ENCODE data around the gene TSPAN19.

TSPAN19 gene

GRCh38 chr12:84986586-84986985 lies 49.5 kb downstream of the TSPAN19 start:
- Histone ChIP-seq H2BK15ac (ENCODE audit: low read depth, poor library complexity, severe bottlenecking) (no peak overlapping the region), H2BK120ac (ENCODE audit: low read depth, low read length) (no peak overlapping the region), H2BK5ac (ENCODE audit: low read depth, low read length, poor library complexity, severe bottlenecking) (no peak overlapping the region), H3K14ac (ENCODE audit: low read length in 2 of 2) (no peak overlapping the region), H3K4me2 (ENCODE audit: low read length, poor library complexity, severe bottlenecking) (no peak overlapping the region), H3K18ac (ENCODE audit: low read depth in 1 of 2, low read length in 2 of 2) (no peak overlapping the region), H3K27ac (ENCODE audit: low read length, poor library complexity, severe bottlenecking) (no peak overlapping the region), H2BK12ac (ENCODE audit: low read length in 2 of 2) (no peak overlapping the region), H3K4ac (ENCODE audit: low read depth in 1 of 2, low read length in 2 of 2) (no peak overlapping the region), H3K36me3 (ENCODE audit: control insufficient read depth in 1 of 2, insufficient read depth in 2 of 2, low read depth in 1 of 2, low read length in 2 of 2) (no peaks in the 10 kb centered on the region), H2AFZ (ENCODE audit: low read depth, low read length) (no peak overlapping the region), H3K23ac (ENCODE audit: low read length in 2 of 2) (no peak overlapping the region), H3K4me1 (ENCODE audit: control insufficient read depth, insufficient read depth, low read depth, low read length) (no peaks in the 10 kb centered on the region), H4K8ac (ENCODE audit: low read length) (no peak overlapping the region), H4K91ac (ENCODE audit: low read length) (no peak overlapping the region), H3K27me3 (ENCODE audit: control insufficient read depth in 1 of 2, insufficient read depth in 1 of 2, low read length in 2 of 2) (no peaks in the 10 kb centered on the region), H3K9ac (ENCODE audit: low read length) (peak overlapping the region; percentile 73), H2AK5ac (ENCODE audit: low read length, severe bottlenecking) (no peak overlapping the region), H3K4me3 (ENCODE audit: insufficient read depth in 1 of 2, low read depth in 1 of 2, low read length in 2 of 2) (no peak overlapping the region), H3K79me1 (replicated peaks; ENCODE audit: low read length, poor library complexity, severe bottlenecking) (no peaks in the 10 kb centered on the region), H3K9me3 (ENCODE audit: control insufficient read depth, low read length) (no peaks in the 10 kb centered on the region)
- WGBS, result 93% methylated on average over 3 of the region's 3 CpGs
- peak; percentile 26 for DNase-seq

- peak overlapping the region; percentile 73 for H3K9ac ChIP-seq (ENCODE audit: low read length)
- H3K9me3 ChIP-seq (ENCODE audit: control insufficient read depth, low read length), result no peaks in the 10 kb centered on the region
- no peak overlapping the region for H4K8ac ChIP-seq (ENCODE audit: low read length)
- no peak overlapping the region for H2BK120ac ChIP-seq (ENCODE audit: low read depth, low read length)
- H3K36me3 ChIP-seq (ENCODE audit: control insufficient read depth in 1 of 2, insufficient read depth in 2 of 2, low read depth in 1 of 2, low read length in 2 of 2), result no peaks in the 10 kb centered on the region
- no peaks in the 10 kb centered on the region for H3K79me1 ChIP-seq (replicated peaks; ENCODE audit: low read length, poor library complexity, severe bottlenecking)
- no peak overlapping the region for H3K18ac ChIP-seq (ENCODE audit: low read depth in 1 of 2, low read length in 2 of 2)
- H3K23ac ChIP-seq (ENCODE audit: low read length in 2 of 2), result no peak overlapping the region
- no peak overlapping the region for H2BK12ac ChIP-seq (ENCODE audit: low read length in 2 of 2)
- no peak overlapping the region for H3K4me3 ChIP-seq (ENCODE audit: insufficient read depth in 1 of 2, low read depth in 1 of 2, low read length in 2 of 2)
- no peak overlapping the region for H2AK5ac ChIP-seq (ENCODE audit: low read length, severe bottlenecking)
- H3K4ac ChIP-seq (ENCODE audit: low read depth in 1 of 2, low read length in 2 of 2), result no peak overlapping the region
- DNase-seq, result no peak
- no peak overlapping the region for H2BK5ac ChIP-seq (ENCODE audit: low read depth, low read length, poor library complexity, severe bottlenecking)
- no peak overlapping the region for H4K91ac ChIP-seq (ENCODE audit: low read length)
- H2AFZ ChIP-seq (ENCODE audit: low read depth, low read length), result no peak overlapping the region
- no peaks in the 10 kb centered on the region for H3K27me3 ChIP-seq (ENCODE audit: control insufficient read depth in 1 of 2, insufficient read depth in 1 of 2, low read length in 2 of 2)
- no peak overlapping the region for H3K27ac ChIP-seq (ENCODE audit: low read length, poor library complexity, severe bottlenecking)
- H3K4me1 ChIP-seq (ENCODE audit: control insufficient read depth, insufficient read depth, low read depth, low read length), result no peaks in the 10 kb centered on the region
- 100% methylated on average over 1 of the region's 2 CpGs for WGBS
- no peak overlapping the region for H2BK15ac ChIP-seq (ENCODE audit: low read depth, poor library complexity, severe bottlenecking)
- no peak overlapping the region for H3K4me2 ChIP-seq (ENCODE audit: low read length, poor library complexity, severe bottlenecking)
- no peak overlapping the region for H3K14ac ChIP-seq (ENCODE audit: low read length in 2 of 2)
Observed at GRCh38 chr12:84986117-84986516, 50.0 kb downstream of the TSPAN19 start.

DNA sequence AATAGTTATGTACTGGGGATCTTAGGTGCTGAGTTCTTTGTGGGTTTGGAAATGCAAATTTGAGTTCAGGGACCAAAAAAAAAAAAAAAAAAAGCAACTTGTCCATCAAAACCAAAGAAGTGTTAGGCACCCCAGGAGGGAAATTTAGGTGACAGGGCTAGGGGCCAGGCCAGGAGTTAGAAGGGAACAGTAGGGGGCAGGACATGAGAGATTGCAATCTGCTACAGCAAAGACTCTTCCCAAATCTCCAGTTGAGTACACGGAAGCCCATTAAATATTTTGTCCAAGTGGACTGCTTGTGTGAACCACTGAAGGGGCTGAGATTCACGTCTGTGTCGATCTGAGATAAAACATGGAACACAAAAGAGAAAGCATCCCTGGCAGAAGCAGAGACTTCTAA lies 52.8 kb downstream of the TSPAN19 start:
- no peak overlapping the region for H3K4me3 ChIP-seq (ENCODE audit: insufficient read depth in 1 of 2, low read depth in 1 of 2, low read length in 2 of 2)
- H2BK120ac ChIP-seq (ENCODE audit: low read depth, low read length), result no peak overlapping the region
- no peak overlapping the region for H3K14ac ChIP-seq (ENCODE audit: low read length in 2 of 2)
- H2BK15ac ChIP-seq (ENCODE audit: low read depth, poor library complexity, severe bottlenecking), result no peak overlapping the region
- no peak overlapping the region for H3K4me2 ChIP-seq (ENCODE audit: low read length, poor library complexity, severe bottlenecking)
- DNase-seq, result no peak
- H3K9me3 ChIP-seq (ENCODE audit: control insufficient read depth, low read length), result no peaks in the 10 kb centered on the region
- no peak overlapping the region for H2BK5ac ChIP-seq (ENCODE audit: low read depth, low read length, poor library complexity, severe bottlenecking)
- no peak overlapping the region for H4K91ac ChIP-seq (ENCODE audit: low read length)
- no peaks in the 10 kb centered on the region for H3K36me3 ChIP-seq (ENCODE audit: control insufficient read depth in 1 of 2, insufficient read depth in 2 of 2, low read depth in 1 of 2, low read length in 2 of 2)
- no peak overlapping the region for H2AK5ac ChIP-seq (ENCODE audit: low read length, severe bottlenecking)
- H3K4ac ChIP-seq (ENCODE audit: low read depth in 1 of 2, low read length in 2 of 2), result no peak overlapping the region
- H3K18ac ChIP-seq (ENCODE audit: low read depth in 1 of 2, low read length in 2 of 2), result no peak overlapping the region
- H3K27ac ChIP-seq (ENCODE audit: low read length, poor library complexity, severe bottlenecking), result no peak overlapping the region
- no peaks in the 10 kb centered on the region for H3K27me3 ChIP-seq (ENCODE audit: control insufficient read depth in 1 of 2, insufficient read depth in 1 of 2, low read length in 2 of 2)
- 67% methylated on average over 2 of the region's 3 CpGs for WGBS
- H3K23ac ChIP-seq (ENCODE audit: low read length in 2 of 2), result no peak overlapping the region
- no peaks in the 10 kb centered on the region for H3K4me1 ChIP-seq (ENCODE audit: control insufficient read depth, insufficient read depth, low read depth, low read length)
- no peaks in the 10 kb centered on the region for H3K79me1 ChIP-seq (replicated peaks; ENCODE audit: low read length, poor library complexity, severe bottlenecking)
- no peak overlapping the region for H2AFZ ChIP-seq (ENCODE audit: low read depth, low read length)
- H4K8ac ChIP-seq (ENCODE audit: low read length), result no peak overlapping the region
- no peak overlapping the region for H2BK12ac ChIP-seq (ENCODE audit: low read length in 2 of 2)
- H3K9ac ChIP-seq (ENCODE audit: low read length), result no peak overlapping the region

GRCh38 chr12:84982888-84983287 lies 53.2 kb downstream of the TSPAN19 start:
- Histone ChIP-seq H3K14ac (ENCODE audit: low read length in 2 of 2) (no peak overlapping the region), H3K18ac (ENCODE audit: low read depth in 1 of 2, low read length in 2 of 2) (no peak overlapping the region), H3K27ac (ENCODE audit: low read length, poor library complexity, severe bottlenecking) (no peak overlapping the region), H3K4ac (ENCODE audit: low read depth in 1 of 2, low read length in 2 of 2) (no peak overlapping the region), H3K4me1 (ENCODE audit: control insufficient read depth, insufficient read depth, low read depth, low read length) (no peaks in the 10 kb centered on the region), H2BK15ac (ENCODE audit: low read depth, poor library complexity, severe bottlenecking) (no peak overlapping the region), H3K4me2 (ENCODE audit: low read length, poor library complexity, severe bottlenecking) (no peak overlapping the region), H4K91ac (ENCODE audit: low read length) (no peak overlapping the region), H3K4me3 (ENCODE audit: insufficient read depth in 1 of 2, low read depth in 1 of 2, low read length in 2 of 2) (no peak overlapping the region), H2BK120ac (ENCODE audit: low read depth, low read length) (no peak overlapping the region), H3K79me1 (replicated peaks; ENCODE audit: low read length, poor library complexity, severe bottlenecking) (no peaks in the 10 kb centered on the region), H3K36me3 (ENCODE audit: control insufficient read depth in 1 of 2, insufficient read depth in 2 of 2, low read depth in 1 of 2, low read length in 2 of 2) (no peaks in the 10 kb centered on the region), H3K27me3 (ENCODE audit: control insufficient read depth in 1 of 2, insufficient read depth in 1 of 2, low read length in 2 of 2) (no peaks in the 10 kb centered on the region), H2AK5ac (ENCODE audit: low read length, severe bottlenecking) (no peak overlapping the region), H2BK12ac (ENCODE audit: low read length in 2 of 2) (no peak overlapping the region), H3K9me3 (ENCODE audit: control insufficient read depth, low read length) (no peaks in the 10 kb centered on the region), H4K8ac (ENCODE audit: low read length) (no peak overlapping the region), H3K9ac (ENCODE audit: low read length) (no peak overlapping the region), H3K23ac (ENCODE audit: low read length in 2 of 2) (no peak overlapping the region), H2BK5ac (ENCODE audit: low read depth, low read length, poor library complexity, severe bottlenecking) (no peak overlapping the region), H2AFZ (ENCODE audit: low read depth, low read length) (no peak overlapping the region)
- WGBS, result no CpG with 5 or more reads among the region's 1 CpG
- DNase-seq, result no peak

Data from mesenchymal stem cell (in vitro differentiated cells and primary cell).